ENCODE results near the gene KCNMA1. TPM values are rescaled to one million over a fixed set of nuclear protein-coding genes. Genes with fewer than 3 reads are reported as not detected.

Gene KCNMA1
- total RNA-seq, 1 experiment from 2014 or later: 20.7 TPM

DNA sequence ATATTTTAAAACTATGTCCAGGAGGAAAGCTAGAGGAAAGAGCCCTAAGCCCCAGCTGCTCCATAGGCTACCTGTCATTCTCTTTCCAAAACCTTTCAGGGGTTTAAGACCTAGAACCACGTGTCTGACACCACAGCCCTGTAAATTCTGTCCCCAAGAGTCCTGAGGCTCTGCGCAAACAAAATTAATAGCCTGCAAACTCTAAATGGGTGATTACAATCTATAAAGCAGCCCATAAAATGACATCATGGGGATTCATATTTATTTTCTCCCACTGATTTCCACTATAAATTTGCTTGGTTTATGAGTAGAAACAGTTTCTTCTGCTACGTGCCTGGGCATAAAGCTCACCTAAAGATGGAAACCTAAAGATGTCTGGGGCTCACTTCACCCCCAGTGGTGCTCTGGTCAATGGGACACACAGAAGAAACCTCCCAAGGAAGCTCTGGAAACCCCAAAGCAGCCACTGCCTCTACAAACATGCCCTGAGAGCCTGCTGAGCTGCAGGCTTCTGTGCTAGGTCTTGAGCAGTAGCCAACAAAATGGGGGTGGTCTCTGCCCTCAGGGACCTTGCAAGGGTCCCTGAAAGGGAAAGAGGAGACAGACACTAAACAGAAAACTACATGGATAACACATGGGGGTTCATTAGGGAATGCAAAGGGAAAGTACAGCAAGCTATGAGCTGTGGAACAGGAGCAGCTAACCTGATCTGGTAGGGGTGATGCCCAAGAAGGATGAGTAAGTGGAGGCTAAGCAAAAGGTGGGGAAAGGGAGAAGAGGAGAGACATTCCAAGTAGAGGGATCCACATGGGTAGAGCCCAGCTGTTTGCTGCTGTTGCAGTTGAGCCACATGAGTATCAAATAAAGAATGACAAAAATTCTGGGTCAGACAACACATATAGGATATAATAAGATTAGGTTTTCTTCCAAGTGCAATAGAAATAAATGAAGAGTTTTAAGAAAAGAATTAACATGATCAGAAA is 331.7 kb downstream of the KCNMA1 start:
- no peak overlapping the region for H3K27ac Mint-ChIP-seq (ENCODE audit: unreplicated experiment)
- CTCF ChIA-PET: no interaction called here
- no TSS peak for BruUV-seq (replicated peaks)
- DNase-seq: no peak
- no peaks in the 10 kb centered on the region for H3K4me1 Mint-ChIP-seq (ENCODE audit: low read depth, unreplicated experiment)
- H3K27me3 Mint-ChIP-seq (ENCODE audit: insufficient read depth, unreplicated experiment): peaks cover 3% of the 10 kb centered on the region
- Histone ChIP-seq H3K4me1 (no peaks in the 10 kb centered on the region), H3K27me3 (replicated peaks; ENCODE audit: control insufficient read depth, insufficient read depth, low read length) (no peaks in the 10 kb centered on the region), H3K9me3 (no peaks in the 10 kb centered on the region), H3K36me3 (ENCODE audit: control insufficient read depth, insufficient read depth, low read length) (no peaks in the 10 kb centered on the region), H3K4me3 (ENCODE audit: low read depth, low read length) (no peak overlapping the region)
- TF ChIP-seq, protein P1, sequence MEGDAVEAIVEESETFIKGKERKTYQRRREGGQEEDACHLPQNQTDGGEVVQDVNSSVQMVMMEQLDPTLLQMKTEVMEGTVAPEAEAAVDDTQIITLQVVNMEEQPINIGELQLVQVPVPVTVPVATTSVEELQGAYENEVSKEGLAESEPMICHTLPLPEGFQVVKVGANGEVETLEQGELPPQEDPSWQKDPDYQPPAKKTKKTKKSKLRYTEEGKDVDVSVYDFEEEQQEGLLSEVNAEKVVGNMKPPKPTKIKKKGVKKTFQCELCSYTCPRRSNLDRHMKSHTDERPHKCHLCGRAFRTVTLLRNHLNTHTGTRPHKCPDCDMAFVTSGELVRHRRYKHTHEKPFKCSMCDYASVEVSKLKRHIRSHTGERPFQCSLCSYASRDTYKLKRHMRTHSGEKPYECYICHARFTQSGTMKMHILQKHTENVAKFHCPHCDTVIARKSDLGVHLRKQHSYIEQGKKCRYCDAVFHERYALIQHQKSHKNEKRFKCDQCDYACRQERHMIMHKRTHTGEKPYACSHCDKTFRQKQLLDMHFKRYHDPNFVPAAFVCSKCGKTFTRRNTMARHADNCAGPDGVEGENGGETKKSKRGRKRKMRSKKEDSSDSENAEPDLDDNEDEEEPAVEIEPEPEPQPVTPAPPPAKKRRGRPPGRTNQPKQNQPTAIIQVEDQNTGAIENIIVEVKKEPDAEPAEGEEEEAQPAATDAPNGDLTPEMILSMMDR (IDR thresholded peaks at IDR 0.05; ENCODE audit: insufficient read depth in 1 of 2, low read depth in 1 of 2, low read length in 1 of 2, severe bottlenecking in 1 of 2, unreplicated experiment in 1 of 2): no peak
- H3K36me3 Mint-ChIP-seq (ENCODE audit: insufficient read depth, unreplicated experiment): no peaks in the 10 kb centered on the region
- H3K9me3 Mint-ChIP-seq (ENCODE audit: unreplicated experiment): no peaks in the 10 kb centered on the region
- intact Hi-C loops (cut with micrococcal nuclease; ENCODE audit: unreplicated experiment): no loop called here
- POLR2A ChIA-PET: no interaction called here
- H3K4me3 Mint-ChIP-seq (ENCODE audit: unreplicated experiment): no peak overlapping the region

DNA sequence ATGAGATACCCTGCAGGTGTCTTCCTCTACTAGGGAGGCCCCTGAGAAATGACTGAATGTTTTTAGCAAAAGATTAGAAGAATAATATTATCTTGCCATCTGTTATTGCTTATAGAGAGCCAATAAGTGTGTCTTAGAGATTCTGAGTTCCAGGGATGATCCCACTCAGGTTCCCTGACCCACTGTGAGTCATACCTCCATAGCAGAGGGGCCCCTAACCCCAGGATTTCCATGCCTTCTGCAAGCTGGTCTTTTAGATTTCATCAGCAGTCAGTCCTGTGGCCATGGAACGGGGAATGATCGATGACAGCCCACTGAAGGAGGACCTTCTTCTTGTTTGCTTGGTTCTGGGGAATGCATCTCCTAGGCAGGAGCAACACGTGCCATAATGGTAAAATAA is 333.4 kb downstream of the KCNMA1 start:
- no TSS peak for BruUV-seq (replicated peaks)
- H3K36me3 ChIP-seq (ENCODE audit: control insufficient read depth, insufficient read depth, low read length): no peaks in the 10 kb centered on the region
- intact Hi-C loops (cut with micrococcal nuclease; ENCODE audit: unreplicated experiment): no loop called here
- no peaks in the 10 kb centered on the region for H3K4me1 Mint-ChIP-seq (ENCODE audit: low read depth, unreplicated experiment)
- H3K36me3 Mint-ChIP-seq (ENCODE audit: insufficient read depth, unreplicated experiment): no peaks in the 10 kb centered on the region
- no peak overlapping the region for H3K4me3 ChIP-seq (ENCODE audit: low read depth, low read length)
- no peaks in the 10 kb centered on the region for H3K9me3 ChIP-seq
- no peak for DNase-seq
- peaks cover 3% of the 10 kb centered on the region for H3K27me3 Mint-ChIP-seq (ENCODE audit: insufficient read depth, unreplicated experiment)
- TF ChIP-seq, protein P1 (IDR thresholded peaks at IDR 0.05; ENCODE audit: insufficient read depth in 1 of 2, low read depth in 1 of 2, low read length in 1 of 2, severe bottlenecking in 1 of 2, unreplicated experiment in 1 of 2): no peak
- H3K4me3 Mint-ChIP-seq (ENCODE audit: unreplicated experiment): no peak overlapping the region
- no peaks in the 10 kb centered on the region for H3K9me3 Mint-ChIP-seq (ENCODE audit: unreplicated experiment)
- no peaks in the 10 kb centered on the region for H3K27me3 ChIP-seq (replicated peaks; ENCODE audit: control insufficient read depth, insufficient read depth, low read length)
- ChIA-PET POLR2A (no interaction called here), CTCF (no interaction called here)
- H3K27ac Mint-ChIP-seq (ENCODE audit: unreplicated experiment): no peak overlapping the region
- no peaks in the 10 kb centered on the region for H3K4me1 ChIP-seq

DNA sequence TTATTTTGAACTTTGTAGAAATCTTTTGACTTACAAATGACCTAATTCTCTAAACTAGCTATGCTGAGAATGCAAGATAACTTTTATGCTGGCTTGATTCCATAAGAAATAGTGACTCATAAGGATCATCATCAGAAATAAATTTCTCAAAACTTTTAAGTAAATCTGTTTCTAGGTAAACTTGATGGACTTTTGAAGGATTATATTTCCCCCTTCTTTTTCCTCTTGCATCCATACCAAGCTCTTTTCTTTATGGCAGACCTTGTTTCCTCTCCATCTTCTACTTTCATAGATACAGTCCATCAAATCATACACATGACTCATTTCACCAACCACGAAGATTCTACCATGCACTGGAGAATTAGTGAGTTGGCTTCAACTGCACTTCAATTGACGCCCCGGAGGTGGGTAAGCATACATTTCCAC is 336.3 kb downstream of the KCNMA1 start:
- no peak overlapping the region for H3K4me3 ChIP-seq (ENCODE audit: low read depth, low read length)
- no peaks in the 10 kb centered on the region for H3K27me3 ChIP-seq (replicated peaks; ENCODE audit: control insufficient read depth, insufficient read depth, low read length)
- H3K27me3 Mint-ChIP-seq (ENCODE audit: insufficient read depth, unreplicated experiment): peaks cover 3% of the 10 kb centered on the region
- no peak overlapping the region for H3K4me3 Mint-ChIP-seq (ENCODE audit: unreplicated experiment)
- H3K9me3 ChIP-seq: no peaks in the 10 kb centered on the region
- no peaks in the 10 kb centered on the region for H3K9me3 Mint-ChIP-seq (ENCODE audit: unreplicated experiment)
- DNase-seq: no peak
- peaks cover 6% of the 10 kb centered on the region for H3K4me1 Mint-ChIP-seq (ENCODE audit: low read depth, unreplicated experiment)
- no peaks in the 10 kb centered on the region for H3K36me3 Mint-ChIP-seq (ENCODE audit: insufficient read depth, unreplicated experiment)
- no peak overlapping the region for H3K27ac Mint-ChIP-seq (ENCODE audit: unreplicated experiment)
- TF ChIP-seq, protein P1 (IDR thresholded peaks at IDR 0.05; ENCODE audit: insufficient read depth in 1 of 2, low read depth in 1 of 2, low read length in 1 of 2, severe bottlenecking in 1 of 2, unreplicated experiment in 1 of 2): no peak
- H3K4me1 ChIP-seq: peaks cover 19% of the 10 kb centered on the region
- no peaks in the 10 kb centered on the region for H3K36me3 ChIP-seq (ENCODE audit: control insufficient read depth, insufficient read depth, low read length)
- POLR2A ChIA-PET: no interaction called here
- intact Hi-C loops (cut with micrococcal nuclease; ENCODE audit: unreplicated experiment): no loop called here
- CTCF ChIA-PET: no interaction called here
- no TSS peak for BruUV-seq (replicated peaks)
